Measurements from ENCODE around the gene TLR10. TPM values are rescaled to one million over a fixed set of nuclear protein-coding genes. Genes with fewer than 3 reads are reported as not detected.

TLR10 gene
- total and polyA plus RNA-seq, 9 of the 15 experiments (the other 6 are each of a cell fraction or from before 2014, with no cell fraction given) = 0.03 to 0.05 TPM; not detected in 7

- no peak for TF ChIP-seq ELK1 (CRISPR knock-in tag; IDR thresholded peaks at IDR 0.05)
Observed at GRCh38 chr4:38752941-38753806, 29.6 kb downstream of the TLR10 start (continued).

GRCh38 chr4:38752372-38752940 is 30.3 kb downstream of the TLR10 start:
- ChIA-PET POLR2A (no interaction called here), CTCF (ENCODE audit: low intra/inter-chr PET ratio) (no interaction called here)
- Histone ChIP-seq H3K4me1 (replicated peaks in 1 of 2; ENCODE audit: control insufficient read depth in 2 of 2, insufficient read depth in 2 of 2, low read length in 2 of 2) (peaks cover 6 to 8% of the 10 kb centered on the region in 2 experiments; a peak in 3 of 5 replicates), H3K9ac (ENCODE audit: insufficient read depth in 1 of 2, low read depth in 2 of 2, low read length in 2 of 2) (no peak overlapping the region), H4K20me1 (replicated peaks; ENCODE audit: control insufficient read depth, insufficient read depth, low read length) (no peaks in the 10 kb centered on the region), H3K9me3 (replicated peaks; ENCODE audit: control insufficient read depth, insufficient read depth, low read depth, low read length) (0 out of 2 replicates have a peak, but pooled peaks cover 2% of the 10 kb centered on the region), H3K9me1 (ENCODE audit: control insufficient read depth, insufficient read depth, low read length) (no peaks in the 10 kb centered on the region), H2AFZ (ENCODE audit: low read depth, low read length) (peak overlapping the region; percentile 18), H3K36me3 (ENCODE audit: control insufficient read depth, insufficient read depth, low read length) (no peaks in the 10 kb centered on the region), H3K4me2 (ENCODE audit: insufficient read depth, low read length) (no peak overlapping the region), H3K27me3 (ENCODE audit: control insufficient read depth in 2 of 2, insufficient read depth in 2 of 2, low read length in 2 of 2) (peaks cover 0 to 5% of the 10 kb centered on the region in 2 experiments; a peak in 1 of 5 replicates), H3K79me2 (ENCODE audit: control insufficient read depth, insufficient read depth, low read length) (no peaks in the 10 kb centered on the region), H3K27ac (ENCODE audit: extremely low read depth, low read depth, low read length) (no peak overlapping the region), H3K4me3 (no peak overlapping the region)
- no peak for TF ChIP-seq NFYB (IDR thresholded peaks at IDR 0.05; ENCODE audit: extremely low read depth, insufficient read length)
- peak; percentile 14; the same call in 1 of the 2 replicates for TF ChIP-seq ATF3 (IDR thresholded peaks at IDR 0.05)
- no peak for TF ChIP-seq ATF3 (CRISPR knock-in tag; conservative IDR thresholded peaks at IDR 0.05)
- 54% methylated on average over 8 of the region's 8 CpGs for WGBS (ENCODE audit: insufficient coverage, low coverage, missing lambda C conversion rate)
- ATAC-seq (peak; percentile 22; the same call in 1 of the 3 replicates), FAIRE-seq (no peak), DNase-seq (ENCODE audit: extremely low read depth in 1 of 4, low spot score in 3 of 4) (no peak)
- in situ Hi-C loops (cut with MboI) = no loop called here
- BruUV-seq (replicated peaks) = no TSS peak
- intact Hi-C loops (cut with micrococcal nuclease) = no loop called here

All from K562 (cell line).